ENCODE measurements around the gene PDCD2. TPM values are rescaled to one million over a fixed set of nuclear protein-coding genes. Genes with fewer than 3 reads are reported as not detected.
A peak's percentile ranks its signal among the peaks of the same experiment; 100 is the strongest.
"Not testable (repeated sequence)": the region's sequence is repeated elsewhere in the genome, so short reads cannot be mapped to it uniquely, and the experiment has no call there.

PDCD2 gene
- total RNA-seq, 1 donor from 2014 or later: 28.1 TPM

DNA sequence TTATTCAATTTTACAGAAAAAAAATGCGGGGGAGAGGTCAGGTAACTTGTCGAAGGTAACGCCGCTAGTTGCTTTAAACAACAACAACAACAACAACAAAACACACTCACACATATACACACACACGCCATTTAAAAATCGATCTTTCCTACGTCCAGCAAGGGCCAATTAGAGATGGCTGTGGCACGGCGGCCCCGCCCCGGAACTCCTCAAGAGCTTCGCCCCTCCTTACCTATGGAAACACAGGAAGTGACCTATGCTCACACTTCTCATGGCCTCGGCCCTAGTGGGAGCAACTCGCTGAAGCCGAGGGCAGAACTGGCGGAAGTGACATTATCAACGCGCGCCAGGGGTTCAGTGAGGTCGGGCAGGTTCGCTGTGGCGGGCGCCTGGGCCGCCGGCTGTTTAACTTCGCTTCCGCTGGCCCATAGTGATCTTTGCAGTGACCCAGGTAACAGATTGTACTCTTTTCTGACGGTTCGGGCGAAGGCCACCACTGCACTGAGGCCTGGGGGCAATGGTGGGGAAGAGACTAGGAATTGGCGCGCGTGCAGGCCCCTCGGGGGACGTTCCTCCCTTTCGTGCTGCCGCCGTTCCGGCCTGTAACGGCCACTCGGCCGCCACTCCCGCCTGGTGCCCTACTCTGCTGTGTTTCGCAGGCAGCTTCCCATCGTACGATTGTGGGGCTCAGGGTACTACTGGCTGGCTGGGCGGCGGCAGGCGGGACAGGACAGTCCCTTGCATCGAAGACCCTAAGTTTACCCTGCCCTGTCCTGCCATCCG is 30.2 kb downstream of the PDCD2 start, which contains the start of gene TBP:
Gene TBP (plus strand): TSS at position 357 of the 783 bp plus-strand sequence. CDS start 2,661 bp downstream, outside the sequence.
- ATAC-seq (peak; percentile 98), DNase-seq (ENCODE audit: missing footprints) (peak; percentile 98)
- intact Hi-C loops (cut with DNase I): loop anchor here (1.0 to 5.0 kb wide), 3 partner anchors 30 to 803 kb away; partner anchors contain the start of genes DYNLT2, ERMARD, FAM120B and PDCD2

DNA sequence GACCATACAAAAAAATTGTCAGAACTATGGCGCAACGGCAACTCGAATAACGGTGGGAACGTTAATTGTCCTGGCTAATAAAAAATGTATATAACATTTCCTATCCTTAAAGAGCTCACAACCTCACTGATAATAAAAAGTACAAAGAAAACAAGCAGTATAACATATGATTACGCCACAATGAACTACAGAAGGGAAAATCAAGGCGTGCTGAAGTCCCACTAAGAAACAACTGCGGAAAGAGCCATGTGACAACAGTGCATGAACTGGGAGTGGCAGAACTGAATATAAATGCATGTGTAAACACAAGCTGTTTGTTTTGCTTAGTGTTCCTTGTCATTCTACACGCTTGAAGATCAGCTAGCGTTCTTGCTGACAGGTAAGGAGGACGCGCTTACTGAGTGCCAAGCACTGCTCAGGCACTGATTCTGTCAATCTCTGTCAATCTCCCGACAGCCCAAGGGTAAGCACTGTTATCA is 30.9 kb downstream of the PDCD2 start:
- intact Hi-C loops (cut with DNase I): loop anchor here (1.0 to 5.0 kb wide), 3 partner anchors 31 to 802 kb away; partner anchors contain the start of genes DYNLT2, ERMARD, FAM120B and PDCD2

DNA sequence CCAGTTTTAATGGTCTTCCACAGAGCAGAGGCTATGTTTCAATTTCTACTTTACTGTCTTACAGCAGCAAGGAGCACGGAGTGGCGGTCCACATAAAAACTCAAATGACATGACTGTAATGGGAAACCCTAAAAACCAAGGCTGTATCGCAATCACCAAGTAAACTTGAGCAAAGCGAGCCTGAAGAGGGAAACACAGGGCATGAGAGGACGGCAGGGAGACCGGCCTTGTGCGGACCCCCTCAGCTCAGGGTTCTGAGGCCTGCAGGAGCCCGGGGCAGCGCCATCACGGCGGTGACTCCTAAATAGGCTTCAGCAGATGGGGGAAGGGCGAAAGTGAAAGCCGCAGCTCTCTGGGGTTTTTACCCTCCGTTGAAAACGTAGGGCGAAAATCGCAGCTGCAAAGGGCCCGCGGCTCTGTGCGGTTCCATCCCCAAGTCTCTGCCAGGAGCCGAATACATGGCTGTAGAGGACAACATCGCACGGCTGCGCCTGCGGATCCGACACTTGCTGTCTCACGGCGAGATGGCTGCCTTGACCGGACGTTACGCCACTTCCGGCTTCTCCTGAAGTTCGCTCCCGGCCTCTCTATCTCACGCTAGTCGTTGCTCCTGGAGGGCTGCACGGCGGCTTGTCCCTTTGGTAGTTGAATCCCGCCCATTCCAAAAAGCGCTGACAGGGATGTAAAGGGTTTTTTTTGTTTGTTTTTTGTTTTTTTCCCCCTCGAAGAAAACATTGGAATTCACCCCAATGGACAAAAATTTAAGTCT is 31.5 kb downstream of the PDCD2 start, which contains the start of gene PSMB1:
Gene PSMB1 (minus strand): TSS at position 543 of the 769 bp plus-strand sequence. CDS start 65 bp downstream, at position 478.
- intact Hi-C loops (cut with DNase I): loop anchor here (5.0 kb wide), 1 partner anchor 246 kb away; the partner anchor contains the start of gene FAM120B
- peak; percentile 97 for DNase-seq (ENCODE audit: missing footprints)
- peak; percentile 90 for ATAC-seq

More for the DNA sequence above, 30.9 kb downstream of the PDCD2 start:
- peak; percentile 38 for ATAC-seq
- DNase-seq (ENCODE audit: missing footprints): no peak

DNA sequence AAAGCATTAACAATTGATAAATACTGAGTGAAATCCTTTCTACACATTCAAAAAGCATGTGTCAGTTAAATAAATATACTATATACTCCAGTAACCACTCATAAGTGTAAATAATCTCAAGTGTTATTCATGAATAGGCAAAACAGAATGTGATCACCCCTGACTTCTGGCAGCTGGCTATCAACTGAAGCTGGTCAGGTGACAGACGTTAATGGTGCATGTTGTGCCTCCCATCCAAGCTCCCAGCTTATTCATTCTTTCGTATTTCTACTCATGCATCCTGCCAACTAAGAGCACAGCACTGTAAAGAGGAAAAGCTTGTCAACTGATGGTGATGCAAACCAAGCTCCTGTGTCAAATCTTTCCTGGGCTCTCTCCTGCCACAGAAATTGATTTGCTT is 39.0 kb downstream of the PDCD2 start:
- intact Hi-C loops (cut with DNase I): no loop called here
- ATAC-seq: peak; percentile 64

DNA sequence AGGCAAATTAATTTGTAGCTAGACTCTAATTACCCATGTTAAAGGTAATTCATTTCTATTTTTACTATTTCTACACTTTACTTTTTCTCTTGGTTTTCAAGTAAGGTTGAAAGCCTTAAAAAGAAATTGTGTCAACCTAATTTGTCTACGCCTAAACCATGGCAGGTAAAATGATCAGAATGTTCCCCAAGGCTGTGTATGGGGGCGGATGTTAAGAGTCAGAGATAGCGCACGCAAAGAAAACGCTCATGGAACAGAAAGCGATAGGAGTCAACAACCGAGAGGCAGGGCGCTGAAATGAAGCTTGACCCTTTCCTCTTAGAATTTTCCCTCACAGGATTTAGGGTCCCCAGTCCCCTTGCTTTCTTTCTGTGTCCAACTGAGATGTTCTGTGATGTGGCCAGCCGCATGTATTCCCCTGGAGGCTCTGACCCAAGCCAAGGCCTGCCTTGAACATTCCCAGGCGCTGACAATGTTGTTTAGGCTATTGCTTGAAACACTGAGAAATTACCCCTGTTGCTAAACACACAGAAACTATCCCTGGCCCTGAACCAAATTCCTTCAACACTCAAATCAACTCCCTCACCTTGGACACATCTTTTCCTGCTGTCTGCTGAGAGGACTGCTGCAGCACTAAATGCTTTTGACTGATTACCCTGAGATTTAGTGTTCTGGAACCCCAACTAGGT is 42.3 kb downstream of the PDCD2 start:
- ATAC-seq (no peak), DNase-seq (ENCODE audit: missing footprints) (no peak)
- intact Hi-C loops (cut with DNase I): no loop called here

More for the DNA sequence above, 39.0 kb downstream of the PDCD2 start:
- DNase-seq (ENCODE audit: missing footprints): no peak

DNA sequence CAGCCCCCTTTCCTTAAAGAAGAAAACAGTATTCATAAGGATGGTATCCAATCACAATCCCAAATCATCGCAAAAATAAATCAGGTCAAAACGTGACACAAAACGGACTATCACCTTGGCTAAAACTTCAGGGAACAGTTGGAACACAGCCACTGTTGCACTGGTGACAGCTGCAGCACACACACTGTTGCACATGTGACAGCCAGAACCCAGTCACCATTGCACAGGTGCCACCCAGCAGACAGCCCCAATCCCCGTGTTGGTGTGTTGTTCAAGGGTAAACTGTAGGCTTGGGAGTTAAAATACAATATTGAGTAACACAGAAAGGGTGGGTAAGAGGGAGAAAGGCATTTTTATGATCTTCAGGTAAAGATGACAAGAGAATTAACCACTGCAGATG is 47.1 kb downstream of the PDCD2 start:
- intact Hi-C loops (cut with DNase I): loop anchor here (10.0 kb wide), 1 partner anchor 1583 kb away; no protein-coding TSS in a partner anchor
- ATAC-seq: no peak
- DNase-seq (ENCODE audit: missing footprints): no peak

DNA sequence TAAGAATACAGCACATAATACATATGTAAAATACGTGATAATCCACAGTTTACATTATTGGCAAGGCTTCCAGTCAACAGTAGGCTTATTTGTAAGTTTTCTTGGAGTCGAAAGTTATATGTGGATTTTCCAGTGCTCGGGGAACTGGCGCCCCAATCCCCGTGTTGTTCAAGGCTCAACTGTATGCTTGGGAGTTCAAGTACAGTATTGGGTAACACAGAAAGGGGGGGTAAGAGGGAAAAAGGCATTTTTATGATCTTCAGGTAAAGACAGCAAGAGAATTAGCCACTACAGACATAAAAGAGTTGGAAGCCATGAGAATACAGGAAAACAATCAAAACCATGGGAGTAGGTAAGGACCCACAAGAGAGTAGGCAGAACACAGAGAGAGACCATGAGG is 47.8 kb downstream of the PDCD2 start:
- ATAC-seq: no peak
- intact Hi-C loops (cut with DNase I): loop anchor here (10.0 kb wide), 1 partner anchor 1582 kb away; no protein-coding TSS in a partner anchor
- DNase-seq (ENCODE audit: missing footprints): no peak

DNA sequence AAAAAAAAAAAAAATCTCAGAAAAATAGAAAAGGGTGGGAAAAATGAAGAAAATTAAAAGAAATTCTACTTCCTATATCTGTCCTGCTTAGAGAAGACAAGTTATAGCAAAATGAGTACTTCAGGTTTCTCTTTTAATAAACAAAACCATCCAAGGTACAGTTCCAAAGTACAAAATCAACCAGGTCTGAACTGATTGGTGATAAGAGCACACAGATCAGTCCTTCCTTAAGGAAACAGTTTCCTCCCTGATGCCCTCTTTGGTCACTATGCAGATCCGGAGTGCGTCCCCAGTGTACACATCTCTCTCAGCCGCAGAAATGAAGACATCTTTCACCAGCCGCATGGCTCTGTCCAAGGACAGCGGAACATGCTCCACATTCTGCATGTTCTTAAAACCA is 49.4 kb downstream of the PDCD2 start:
- ATAC-seq: no peak
- intact Hi-C loops (cut with DNase I): loop anchor here (10.0 kb wide), 1 partner anchor 1580 kb away; no protein-coding TSS in a partner anchor

DNA sequence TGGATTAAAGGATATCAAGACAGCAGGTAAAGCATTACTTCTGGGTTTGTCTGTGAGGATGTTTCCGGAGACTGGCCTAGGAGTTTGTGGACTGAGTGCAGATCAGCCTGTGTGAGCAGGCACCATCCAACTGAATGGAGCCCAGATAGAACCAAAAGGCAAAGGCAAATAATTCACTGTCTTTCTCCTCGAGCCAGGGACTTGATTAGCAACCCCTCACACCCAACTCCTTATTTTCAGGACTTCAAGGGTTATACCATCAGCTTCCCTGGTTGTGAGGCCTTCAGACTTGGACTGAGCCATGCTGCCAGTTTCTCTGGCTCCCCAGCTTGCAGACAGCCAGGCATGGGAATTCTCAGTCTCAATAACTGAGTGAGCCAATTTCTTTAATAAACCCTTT is 50.6 kb downstream of the PDCD2 start:
- intact Hi-C loops (cut with DNase I): loop anchor here (10.0 kb wide), 1 partner anchor 1579 kb away; no protein-coding TSS in a partner anchor
- no peak for ATAC-seq
- DNase-seq (ENCODE audit: missing footprints): no peak

More for the DNA sequence above, 49.4 kb downstream of the PDCD2 start:
- DNase-seq (ENCODE audit: missing footprints): no peak

DNA sequence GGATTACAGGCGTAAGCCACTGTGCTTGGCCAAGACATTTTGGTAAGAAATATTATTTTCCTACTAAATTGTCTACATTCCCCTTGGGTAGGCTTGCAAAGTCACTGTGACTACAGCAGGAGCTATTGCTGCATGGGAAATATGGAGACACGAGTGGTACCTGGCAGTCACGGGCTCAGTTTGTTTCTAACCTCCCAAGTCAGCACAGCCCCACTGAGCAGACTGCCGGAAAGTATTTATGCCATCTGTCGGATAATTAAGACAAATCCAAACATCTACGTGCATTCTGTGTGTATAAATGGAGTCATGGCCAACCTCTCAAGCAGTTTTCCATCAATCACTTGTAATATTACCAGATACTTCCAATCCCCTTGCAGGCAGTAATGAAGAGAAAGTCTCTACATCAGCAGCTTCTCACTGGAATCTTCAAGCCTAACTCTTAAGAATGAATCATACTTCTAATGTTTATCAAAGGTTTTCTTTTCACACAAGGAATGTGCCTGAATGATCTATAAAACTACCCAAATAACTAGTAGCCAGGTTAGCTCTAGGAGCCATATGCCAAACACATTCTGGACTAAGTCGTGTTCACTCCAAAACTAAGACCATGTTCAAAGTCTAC is 51.5 kb downstream of the PDCD2 start:
- intact Hi-C loops (cut with DNase I): loop anchor here (10.0 kb wide), 1 partner anchor 1578 kb away; no protein-coding TSS in a partner anchor
- DNase-seq (ENCODE audit: missing footprints): no peak
- ATAC-seq: no peak

DNA sequence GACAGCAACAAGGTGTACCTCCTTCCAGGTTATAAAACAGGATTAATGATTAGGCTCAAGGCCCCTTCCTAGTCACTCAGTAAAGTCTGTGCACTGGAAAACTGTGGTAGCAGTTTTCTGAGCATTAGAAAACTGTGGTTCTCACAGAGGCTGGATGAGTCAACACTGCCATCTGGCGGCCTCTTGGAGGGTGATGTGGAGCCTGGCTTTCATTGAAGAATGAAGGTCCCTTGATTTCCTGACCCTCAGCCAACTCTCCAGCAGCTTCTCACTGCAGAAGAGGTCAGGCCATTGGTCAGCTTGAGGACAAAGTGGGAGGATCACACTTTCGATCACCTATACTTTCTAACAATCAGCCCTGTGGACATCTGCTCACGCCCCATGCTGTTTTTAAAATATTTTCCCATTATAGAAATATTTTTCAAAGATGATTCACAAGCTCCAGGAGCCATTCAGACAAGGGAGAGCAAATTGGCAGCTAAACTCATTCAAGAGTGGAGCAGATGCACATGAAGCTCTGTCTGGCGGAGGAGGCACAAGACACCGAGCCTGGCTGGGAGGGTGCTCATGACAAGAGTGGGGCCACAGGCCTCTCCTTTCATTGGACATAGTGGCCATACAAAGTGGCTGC is 54.5 kb downstream of the PDCD2 start:
- intact Hi-C loops (cut with DNase I): loop anchor here (1.0 to 10.0 kb wide), 5 partner anchors 238 to 1575 kb away; partner anchors contain the start of gene DLL1
- peak; percentile 81 for ATAC-seq
- peak; percentile 79 for DNase-seq (ENCODE audit: missing footprints)

DNA sequence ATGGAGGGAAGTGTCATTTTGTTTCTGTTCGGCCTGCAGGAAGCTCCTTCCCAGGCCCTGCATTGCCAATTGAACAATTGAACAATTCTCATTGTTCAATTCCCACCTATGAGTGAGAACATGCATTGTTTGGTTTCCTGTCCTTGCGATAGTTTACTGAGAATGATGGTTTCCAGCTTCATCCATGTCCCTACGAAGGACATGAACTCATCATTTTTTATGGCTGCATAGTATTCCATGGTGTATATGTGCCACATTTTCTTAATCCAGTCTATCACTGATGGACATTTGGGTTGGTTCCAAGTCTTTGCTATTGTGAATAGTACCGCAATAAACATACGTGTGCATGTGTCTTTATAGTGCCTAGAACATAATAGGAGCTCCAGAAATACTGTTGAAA is 56.4 kb downstream of the PDCD2 start:
- intact Hi-C loops (cut with DNase I): loop anchor here (5.0 kb wide), 2 partner anchors 236 to 571 kb away; partner anchors contain the start of gene DLL1
- not testable (repeated sequence) for ATAC-seq; DNase-seq (ENCODE audit: missing footprints)

DNA sequence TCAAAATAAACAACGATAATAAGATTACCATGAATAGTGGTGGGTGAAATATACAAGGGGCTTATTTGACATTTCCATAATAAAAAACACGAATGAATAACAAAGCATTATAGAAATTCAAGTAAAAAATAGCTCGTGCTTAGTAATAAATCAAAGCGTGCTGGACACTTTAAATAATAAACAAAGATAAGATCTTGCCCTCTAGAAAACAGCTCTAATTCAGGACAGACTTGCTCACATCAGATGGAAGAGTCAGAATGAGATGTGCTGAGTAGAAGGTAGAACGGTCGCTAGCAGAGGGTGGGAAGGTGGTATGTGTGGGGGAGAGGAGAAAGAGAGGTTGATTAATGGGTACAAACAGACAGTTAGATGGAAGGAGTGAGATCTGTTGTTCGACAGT is 58.6 kb downstream of the PDCD2 start:
- DNase-seq (ENCODE audit: missing footprints) (no peak), ATAC-seq (no peak)
- intact Hi-C loops (cut with DNase I): loop anchor here (5.0 kb wide), 2 partner anchors 233 to 568 kb away; partner anchors contain the start of gene DLL1
